Activated B cell treated with CpG ODN at 0.5 μM for 24 hours (primary cell): ENCODE measurements around the gene S100A5. TPM values are rescaled to one million over a fixed set of nuclear protein-coding genes. Genes with fewer than 3 reads are reported as not detected.

ENCODE experiments used
- ATAC-seq: fragments of 200-7000 bp; cut with Tn5 transposase; one replicate; pipeline ENCODE4 v1.10.0; 2021; ENCODE audit warnings: low read depth, mild to moderate bottlenecking, moderate library complexity
- CTCF ChIA-PET: fragments of 350-600 bp; sonication (Branson Sonifier 250); formaldehyde crosslinking; loops from one replicate; lab custom pipeline; 2021; ENCODE audit warnings: antibody characterized with exemption; lab: Charles Lee
- POLR2A ChIA-PET: fragments of 350-600 bp; sonication (Branson Sonifier 250); formaldehyde crosslinking; loops from one replicate; lab custom pipeline; 2021; ENCODE audit warnings: antibody characterized with exemption; lab: Charles Lee
- DNase-seq: peaks from one replicate; pipeline ENCODE4 v3.0.0; 2022
- H3K27ac Mint-ChIP-seq: one replicate; pipeline ENCODE4 v1.8.0; 2020; ENCODE audit warnings: mixed read lengths
- H3K27me3 Mint-ChIP-seq: one replicate; pipeline ENCODE4 v1.8.0; 2021; ENCODE audit warnings: mixed read lengths
- H3K36me3 Mint-ChIP-seq: one replicate; pipeline ENCODE4 v1.8.0; 2021; ENCODE audit warnings: low read depth, mixed read lengths
- H3K4me1 Mint-ChIP-seq: one replicate; pipeline ENCODE4 v1.8.0; 2021; ENCODE audit warnings: mixed read lengths
- H3K4me3 Mint-ChIP-seq: one replicate; pipeline ENCODE4 v1.8.0; 2020; ENCODE audit warnings: mild to moderate bottlenecking, mixed read lengths
- H3K9me3 Mint-ChIP-seq: one replicate; pipeline ENCODE4 v1.8.0; 2020; ENCODE audit warnings: mixed read lengths
- CTCF ChIP-seq: fragments of 200-600 bp; IDR thresholded peaks from one replicate; pipeline ENCODE4 v1.8.0; 2022; ENCODE audit warnings: antibody characterized with exemption, mild to moderate bottlenecking
- intact Hi-C: fragments of 100-400 bp; cut with micrococcal nuclease; formaldehyde crosslinking; loops from one replicate; pipeline ENCODE4 v1.15.1; 2024
- total RNA-seq: library from RNA; stranded (reverse); gene quantifications from 2 replicates; pipeline ENCODE4 v1.2.3, GENCODE V29; 2022

S100A5 gene
- total RNA-seq, 1 donor from 2014 or later, result 0.51 TPM

DNA sequence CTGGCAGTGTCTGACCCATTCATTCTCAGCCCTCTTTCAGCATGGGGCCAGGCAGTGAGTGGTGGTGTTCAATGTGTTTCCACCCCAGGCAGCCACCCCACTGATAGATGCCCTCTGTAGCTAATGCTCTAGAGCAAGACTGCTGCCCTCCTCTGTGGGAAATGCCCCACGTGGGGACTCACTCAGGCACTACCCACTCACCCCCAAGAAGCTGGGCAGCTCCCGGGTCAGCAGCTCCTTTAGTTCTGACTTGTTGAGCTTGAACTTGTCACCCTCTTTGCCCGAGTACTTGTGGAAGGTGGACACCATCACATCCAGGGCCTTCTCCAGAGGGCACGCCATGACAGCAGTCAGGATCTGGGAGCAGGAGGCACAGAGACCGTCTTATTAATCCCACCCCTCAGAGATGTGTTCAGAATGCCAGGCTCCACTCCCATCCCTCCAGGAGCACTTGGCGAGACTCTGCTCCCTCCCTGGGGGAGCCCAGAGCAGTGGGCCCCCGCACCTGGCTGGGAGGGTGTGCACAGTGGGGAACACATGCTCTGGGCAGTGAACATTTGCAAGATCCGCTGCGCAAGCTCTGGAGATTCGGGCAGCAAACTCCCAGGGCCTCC, 3.8 kb upstream of the S100A5 start:
- Mint-ChIP-seq H3K27me3 (no peaks in the 10 kb centered on the region), H3K4me1 (peaks cover 66% of the 10 kb centered on the region), H3K4me3 (peak overlapping the region; percentile 95), H3K27ac (peak overlapping the region; percentile 97), H3K9me3 (no peaks in the 10 kb centered on the region), H3K36me3 (peaks cover 24% of the 10 kb centered on the region)
- ChIA-PET CTCF (interaction anchor here (1.0 to 2.6 kb wide), 9 partner anchors 9 to 34 kb away, joined by 4 to 22 read pairs (median 7); partner anchors contain the start of gene S100A6), POLR2A (interaction anchor here (0.6 to 5.0 kb wide), 12 partner anchors 10 to 187 kb away, joined by 3 to 101 read pairs (median 5); partner anchors contain the start of genes CHTOP, S100A2 and S100A6)
- no peak for TF ChIP-seq CTCF
- intact Hi-C loops, result loop anchor here (1.0 kb wide), 2 partner anchors 8 to 22 kb away; no protein-coding TSS in a partner anchor
- DNase-seq, result no peak
- ATAC-seq, result no peak

- Mint-ChIP-seq H3K9me3 (no peaks in the 10 kb centered on the region), H3K4me3 (no peak overlapping the region), H3K27me3 (no peaks in the 10 kb centered on the region), H3K36me3 (peaks cover 24% of the 10 kb centered on the region), H3K27ac (no peak overlapping the region), H3K4me1 (peaks cover 64% of the 10 kb centered on the region)
- POLR2A ChIA-PET, result interaction anchor here (2.9 to 5.0 kb wide), 3 partner anchors 9 to 90 kb away, joined by 30 to 101 read pairs (median 49); partner anchors contain the start of genes CHTOP, S100A2 and S100A6
- ATAC-seq, result no peak
- intact Hi-C loops, result no loop called here
- TF ChIP-seq CTCF, result no peak
- CTCF ChIA-PET, result interaction anchor here (0.6 to 1.8 kb wide), 2 partner anchors 23 to 92 kb away, joined by 3 to 7 read pairs; no protein-coding TSS in a partner anchor
- no peak for DNase-seq
Measured at GRCh38 chr1:153543736-153544135, 3.0 kb upstream of the S100A5 start.

DNA sequence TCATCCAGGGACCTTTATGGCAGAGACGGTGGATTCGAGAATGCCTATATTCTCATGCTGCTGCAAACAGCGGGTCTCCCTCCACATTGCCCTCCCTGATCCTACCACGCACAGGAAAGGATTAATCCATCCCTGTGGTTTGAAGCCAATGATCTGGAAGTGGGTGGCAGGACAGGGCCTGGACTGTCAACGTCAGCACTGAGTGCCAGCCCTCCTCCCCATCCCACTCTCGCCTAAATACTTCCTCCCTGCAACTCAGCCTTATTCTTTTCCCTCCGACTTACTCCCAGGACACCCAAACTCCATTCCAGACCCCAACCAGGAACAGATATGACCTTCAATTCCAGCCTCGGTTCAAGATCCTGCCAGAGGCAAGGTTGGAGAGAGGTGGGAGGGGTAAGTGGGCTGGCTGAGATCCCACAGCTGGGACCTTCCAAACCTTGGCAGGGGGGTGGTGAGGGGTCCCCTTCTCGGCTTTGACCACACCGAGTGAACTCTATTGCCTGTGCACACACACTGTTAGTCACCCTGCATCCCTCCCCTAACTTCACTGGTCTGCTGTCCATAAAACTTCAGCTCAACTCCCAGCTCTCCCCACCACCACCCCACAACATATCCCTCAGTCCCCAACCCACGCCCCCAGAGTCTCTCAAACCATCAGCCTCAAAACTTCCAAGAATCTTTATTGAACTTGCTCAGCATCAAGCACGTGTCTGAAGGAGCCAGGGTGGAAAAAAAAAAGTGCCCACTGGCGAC, 2.4 kb upstream of the S100A5 start:
- peaks cover 64% of the 10 kb centered on the region for H3K4me1 Mint-ChIP-seq
- intact Hi-C loops, result no loop called here
- H3K27ac Mint-ChIP-seq, result peak overlapping the region; percentile 50
- ATAC-seq, result no peak
- no peaks in the 10 kb centered on the region for H3K27me3 Mint-ChIP-seq
- CTCF ChIA-PET, result interaction anchor here (0.6 kb wide), 1 partner anchor 92 kb away, joined by 3 read pairs; no protein-coding TSS in a partner anchor
- POLR2A ChIA-PET, result interaction anchor here (4.1 to 5.0 kb wide), 2 partner anchors 8 to 22 kb away, joined by 49 to 101 read pairs; partner anchors contain the start of genes S100A2 and S100A6
- no peaks in the 10 kb centered on the region for H3K9me3 Mint-ChIP-seq
- no peak for TF ChIP-seq CTCF
- no peak for DNase-seq
- H3K36me3 Mint-ChIP-seq, result peaks cover 24% of the 10 kb centered on the region
- peak overlapping the region; percentile 2 for H3K4me3 Mint-ChIP-seq

DNA sequence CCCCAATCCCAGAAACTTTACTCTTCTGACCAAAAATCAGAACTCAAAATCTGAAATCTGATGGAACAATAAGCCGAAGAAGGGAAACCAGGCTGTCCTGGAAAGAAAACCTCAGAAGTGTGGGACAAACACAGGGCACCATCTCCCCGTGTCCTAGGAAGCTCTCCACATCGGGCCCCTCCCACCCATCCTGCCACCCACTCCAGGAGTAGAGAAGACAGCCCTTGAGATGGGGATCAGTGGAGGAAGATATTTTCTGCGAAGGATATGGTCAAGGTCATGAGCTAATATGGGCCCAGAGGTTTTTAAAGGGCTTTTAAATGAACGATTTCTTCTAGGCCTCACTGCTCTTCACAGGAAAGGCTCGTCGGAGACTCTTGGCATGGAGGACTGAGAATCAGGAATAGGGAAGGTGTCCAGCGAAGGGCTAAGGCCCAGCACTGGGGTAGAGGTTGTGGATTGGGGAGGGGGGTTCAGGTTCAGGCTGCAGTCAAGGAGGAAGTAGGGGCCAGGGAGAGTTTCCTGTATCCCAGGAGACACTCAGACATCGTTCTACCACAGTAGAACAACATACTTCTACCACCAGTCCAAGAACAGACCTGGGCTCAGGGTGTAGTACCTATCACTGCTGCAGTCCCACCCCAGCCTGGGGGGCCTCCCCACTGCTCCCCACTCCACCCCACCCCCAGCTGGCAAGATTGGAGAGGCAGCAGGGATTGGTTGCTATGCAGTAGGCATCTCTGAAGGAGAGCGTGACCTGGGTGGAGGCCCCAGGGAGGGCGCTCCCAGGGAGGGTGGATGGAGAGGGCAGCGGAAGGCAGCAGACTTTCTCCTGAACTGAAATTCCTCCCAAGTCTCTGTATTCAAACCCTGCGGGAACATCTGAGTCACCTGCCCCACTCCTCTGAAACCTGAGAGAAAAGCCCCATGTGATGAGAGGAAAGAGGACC, 1.2 kb upstream of the S100A5 start:
- DNase-seq (no peak), ATAC-seq (no peak)
- H3K27me3 Mint-ChIP-seq, result no peaks in the 10 kb centered on the region
- no peaks in the 10 kb centered on the region for H3K9me3 Mint-ChIP-seq
- H3K4me1 Mint-ChIP-seq, result peaks cover 65% of the 10 kb centered on the region
- TF ChIP-seq CTCF, result no peak
- H3K4me3 Mint-ChIP-seq, result peak overlapping the region; percentile 25
- ChIA-PET POLR2A (interaction anchor here (0.9 to 5.0 kb wide), 7 partner anchors 9 to 92 kb away, joined by 3 to 49 read pairs (median 4); partner anchors contain the start of genes CHTOP and S100A2), CTCF (interaction anchor here (1.6 kb wide), 1 partner anchor 26 kb away, joined by 6 read pairs; no protein-coding TSS in a partner anchor)
- intact Hi-C loops, result no loop called here
- peak overlapping the region; percentile 81 for H3K27ac Mint-ChIP-seq
- H3K36me3 Mint-ChIP-seq, result peaks cover 24% of the 10 kb centered on the region
